ENCODE data around the gene CYB5R3.
"Not testable (repeated sequence)": the region's sequence is repeated elsewhere in the genome, so short reads cannot be mapped to it uniquely, and the experiment has no call there.

The CYB5R3 gene

GRCh38 chr22:42608136-42608822 is 40.9 kb downstream of the CYB5R3 start:
- no peak for FAIRE-seq
- DNase-seq (ENCODE audit: insufficient read length, low spot score), result no peak

GRCh38 chr22:42607641-42608040 is 41.6 kb downstream of the CYB5R3 start:
- DNase-seq (ENCODE audit: insufficient read length, low spot score); FAIRE-seq: not testable (repeated sequence)

GRCh38 chr22:42604403-42604802 is 44.8 kb downstream of the CYB5R3 start:
- DNase-seq (ENCODE audit: insufficient read length, low spot score) (no peak), FAIRE-seq (no peak)

GRCh38 chr22:42603427-42603826 is 45.8 kb downstream of the CYB5R3 start:
- DNase-seq (ENCODE audit: insufficient read length, low spot score) (no peak), FAIRE-seq (no peak)

- DNase-seq (ENCODE audit: insufficient read length, low spot score), result no peak
- no peak for FAIRE-seq
Observed at GRCh38 chr22:42602470-42602869, 46.7 kb downstream of the CYB5R3 start.

GRCh38 chr22:42601879-42602465 is 47.2 kb downstream of the CYB5R3 start:
- FAIRE-seq, result no peak

GRCh38 chr22:42596863-42597530 is 52.2 kb downstream of the CYB5R3 start:
- FAIRE-seq (no peak), DNase-seq (ENCODE audit: insufficient read length, low spot score) (no peak)

More at GRCh38 chr22:42601879-42602465, 47.2 kb downstream of the CYB5R3 start:
- DNase-seq (ENCODE audit: insufficient read length, low spot score), result no peak

GRCh38 chr22:42596336-42596735 is 52.9 kb downstream of the CYB5R3 start:
- DNase-seq (ENCODE audit: insufficient read length, low spot score), result no peak
- no peak for FAIRE-seq

GRCh38 chr22:42595434-42595833 is 53.8 kb downstream of the CYB5R3 start:
- no peak for FAIRE-seq

GRCh38 chr22:42591987-42592386 is 57.2 kb downstream of the CYB5R3 start:
- DNase-seq (ENCODE audit: insufficient read length, low spot score) (no peak), FAIRE-seq (no peak)

More at GRCh38 chr22:42595434-42595833, 53.8 kb downstream of the CYB5R3 start:
- DNase-seq (ENCODE audit: insufficient read length, low spot score), result no peak

GRCh38 chr22:42587588-42588175 is 61.5 kb downstream of the CYB5R3 start:
- no peak for DNase-seq (ENCODE audit: insufficient read length, low spot score)
- no peak for FAIRE-seq

GRCh38 chr22:42586381-42586780 is 62.8 kb downstream of the CYB5R3 start:
- DNase-seq (ENCODE audit: insufficient read length, low spot score) (no peak), FAIRE-seq (no peak)

GRCh38 chr22:42585096-42585495 is 64.1 kb downstream of the CYB5R3 start:
- DNase-seq (ENCODE audit: insufficient read length, low spot score), result no peak
- FAIRE-seq, result no peak

- DNase-seq (ENCODE audit: insufficient read length, low spot score) (no peak), FAIRE-seq (no peak)
Observed at GRCh38 chr22:42584364-42584940, 64.7 kb downstream of the CYB5R3 start.

- FAIRE-seq (no peak), DNase-seq (ENCODE audit: insufficient read length, low spot score) (no peak)
Observed at GRCh38 chr22:42582987-42583386, 66.2 kb downstream of the CYB5R3 start.

- FAIRE-seq, result no peak
- peak; percentile 67 for DNase-seq (ENCODE audit: insufficient read length, low spot score)
Observed at GRCh38 chr22:42581762-42582716, 67.2 kb downstream of the CYB5R3 start.

- DNase-seq (ENCODE audit: insufficient read length, low spot score), result not testable (repeated sequence)
- FAIRE-seq, result peak; percentile 98
Observed at GRCh38 chr22:42581194-42581761, 67.9 kb downstream of the CYB5R3 start.

- FAIRE-seq; DNase-seq (ENCODE audit: insufficient read length, low spot score): not testable (repeated sequence)
Observed at GRCh38 chr22:42580040-42580439, 69.2 kb downstream of the CYB5R3 start.

GRCh38 chr22:42577623-42578240 is 71.5 kb downstream of the CYB5R3 start:
- no peak for DNase-seq (ENCODE audit: insufficient read length, low spot score)
- no peak for FAIRE-seq
